ENCODE data around the gene NPHP1.
A peak's percentile ranks its signal among the peaks of the same experiment; 100 is the strongest.
"Not testable (repeated sequence)": the region's sequence is repeated elsewhere in the genome, so short reads cannot be mapped to it uniquely, and the experiment has no call there.

Gene NPHP1

GRCh38 chr2:110115291-110116032 lies 89.4 kb downstream of the NPHP1 start, which contains the start of gene MALL:
MALL (minus strand) TSS chr2:110115822; CDS start chr2:110115792, 30 bp downstream.
- Histone ChIP-seq H3K9me3 (ENCODE audit: insufficient read depth, low read depth, low read length) (no peaks in the 10 kb centered on the region), H3K4me1 (ENCODE audit: insufficient read depth, low read length, poor library complexity, severe bottlenecking) (peaks cover 66% of the 10 kb centered on the region), H3K9ac (ENCODE audit: low read depth, low read length, poor library complexity, severe bottlenecking) (peak within 1 kb of the TSS; percentile 59), H2AFZ (ENCODE audit: low read length) (0 out of 2 replicates have a peak within 1 kb of the TSS, but pooled peaks have one; percentile 28), H4K20me1 (ENCODE audit: insufficient read depth, low read length, poor library complexity, severe bottlenecking) (no peaks in the 10 kb centered on the region), H3K4me2 (ENCODE audit: low read depth, low read length, poor library complexity, severe bottlenecking) (peak within 1 kb of the TSS; percentile 73), H3F3A (ENCODE audit: low read depth) (peaks cover 5% of the 10 kb centered on the region; the same call in 1 of the 2 replicates), H3K27me3 (ENCODE audit: insufficient read depth, low read length, poor library complexity, severe bottlenecking) (no peaks in the 10 kb centered on the region), H3K36me3 (ENCODE audit: insufficient read depth, low read length) (no peaks in the 10 kb centered on the region), H3K79me2 (ENCODE audit: insufficient read depth, low read length) (no peaks in the 10 kb centered on the region), H3K4me3 (ENCODE audit: low read length, poor library complexity, severe bottlenecking) (peak within 1 kb of the TSS; percentile 4), H3K9me2 (replicated peaks; ENCODE audit: low read depth, low read length) (no peaks in the 10 kb centered on the region)
- TF ChIP-seq EZH2phosphoT487 (IDR thresholded peaks at IDR 0.05; ENCODE audit: borderline replicate concordance) (no peak), CTCF (conservative IDR thresholded peaks at IDR 0.05; ENCODE audit: low read length) (no peak)

DNA sequence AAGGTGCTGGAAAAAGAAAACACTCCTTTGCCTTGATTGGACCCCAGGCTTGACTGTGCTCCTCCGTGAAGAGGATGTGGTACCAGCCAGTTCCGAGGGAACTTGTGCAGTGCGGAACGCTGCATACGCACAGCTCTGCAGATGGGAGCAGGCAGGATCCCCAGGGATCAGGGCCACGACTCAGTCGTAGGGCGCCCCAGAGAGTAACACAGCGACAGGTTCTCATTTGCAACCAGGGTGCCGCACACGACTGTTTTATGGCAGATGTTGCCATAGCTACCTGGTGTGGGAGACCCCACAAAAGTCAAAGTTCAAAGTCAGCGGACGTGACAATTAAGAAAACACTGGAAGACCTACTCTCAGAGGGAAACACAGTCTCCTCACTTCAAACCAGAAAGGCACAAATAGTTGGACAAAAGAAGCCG lies 90.0 kb downstream of the NPHP1 start:
- peak overlapping the region; percentile 4 for H3K4me3 ChIP-seq (ENCODE audit: low read length, poor library complexity, severe bottlenecking)

DNA sequence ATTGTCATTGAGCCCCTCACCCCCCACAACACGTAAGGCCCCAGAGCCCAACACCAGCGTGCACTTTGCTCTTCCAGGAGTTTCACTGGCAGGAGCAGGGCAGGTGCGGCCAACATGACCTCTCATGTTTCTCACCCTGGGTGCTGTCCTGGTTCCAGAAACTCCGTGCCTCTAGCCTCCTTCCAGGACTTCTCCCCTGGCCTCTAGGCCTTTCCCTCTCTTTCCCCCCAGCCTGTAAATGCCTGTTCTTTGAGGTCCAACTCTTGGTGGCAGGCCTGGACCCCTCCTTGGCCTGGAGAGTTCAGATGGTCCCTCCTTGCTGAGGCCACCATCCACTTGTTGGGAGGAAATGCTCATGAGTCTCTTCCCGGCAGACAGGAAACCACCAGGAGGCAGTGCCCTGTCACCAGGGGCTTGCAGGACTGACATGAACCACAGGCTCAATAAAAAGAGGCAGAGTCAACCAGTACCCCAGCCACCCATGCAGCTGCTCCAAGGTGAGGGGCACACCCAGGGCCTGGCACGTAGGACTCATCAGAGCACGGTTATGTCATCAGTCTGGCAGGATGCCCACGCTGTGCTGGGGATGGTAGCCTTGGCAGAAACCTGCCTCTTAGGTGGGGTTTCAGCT lies 90.7 kb downstream of the NPHP1 start:
- no peaks in the 10 kb centered on the region for H4K20me1 ChIP-seq (ENCODE audit: insufficient read depth, low read length, poor library complexity, severe bottlenecking)
- H3K79me2 ChIP-seq (ENCODE audit: insufficient read depth, low read length), result no peaks in the 10 kb centered on the region
- peak overlapping the region; percentile 49 for H3K4me3 ChIP-seq (ENCODE audit: low read length, poor library complexity, severe bottlenecking)
- peaks cover 5% of the 10 kb centered on the region; the same call in 1 of the 2 replicates for H3F3A ChIP-seq (ENCODE audit: low read depth)
- TF ChIP-seq CTCF (conservative IDR thresholded peaks at IDR 0.05; ENCODE audit: low read length), result peak; percentile 65
- no peak for TF ChIP-seq EZH2phosphoT487 (IDR thresholded peaks at IDR 0.05; ENCODE audit: borderline replicate concordance)
- H3K27me3 ChIP-seq (ENCODE audit: insufficient read depth, low read length, poor library complexity, severe bottlenecking), result no peaks in the 10 kb centered on the region
- H3K9me3 ChIP-seq (ENCODE audit: insufficient read depth, low read depth, low read length), result no peaks in the 10 kb centered on the region
- H2AFZ ChIP-seq (ENCODE audit: low read length), result no peak overlapping the region; the same call in 1 of the 2 replicates
- H3K9me2 ChIP-seq (replicated peaks; ENCODE audit: low read depth, low read length), result no peaks in the 10 kb centered on the region
- peak overlapping the region; percentile 59 for H3K9ac ChIP-seq (ENCODE audit: low read depth, low read length, poor library complexity, severe bottlenecking)
- H3K36me3 ChIP-seq (ENCODE audit: insufficient read depth, low read length), result no peaks in the 10 kb centered on the region
- peaks cover 54% of the 10 kb centered on the region for H3K4me1 ChIP-seq (ENCODE audit: insufficient read depth, low read length, poor library complexity, severe bottlenecking)
- peak overlapping the region; percentile 73 for H3K4me2 ChIP-seq (ENCODE audit: low read depth, low read length, poor library complexity, severe bottlenecking)

More for the DNA sequence above, 90.0 kb downstream of the NPHP1 start:
- H3F3A ChIP-seq (ENCODE audit: low read depth), result peaks cover 5% of the 10 kb centered on the region; the same call in 1 of the 2 replicates
- H3K9ac ChIP-seq (ENCODE audit: low read depth, low read length, poor library complexity, severe bottlenecking), result peak overlapping the region; percentile 59
- H4K20me1 ChIP-seq (ENCODE audit: insufficient read depth, low read length, poor library complexity, severe bottlenecking), result no peaks in the 10 kb centered on the region
- H3K36me3 ChIP-seq (ENCODE audit: insufficient read depth, low read length), result no peaks in the 10 kb centered on the region
- H3K4me1 ChIP-seq (ENCODE audit: insufficient read depth, low read length, poor library complexity, severe bottlenecking), result peaks cover 60% of the 10 kb centered on the region
- H2AFZ ChIP-seq (ENCODE audit: low read length), result no peak overlapping the region
- H3K79me2 ChIP-seq (ENCODE audit: insufficient read depth, low read length), result no peaks in the 10 kb centered on the region
- no peaks in the 10 kb centered on the region for H3K27me3 ChIP-seq (ENCODE audit: insufficient read depth, low read length, poor library complexity, severe bottlenecking)
- TF ChIP-seq EZH2phosphoT487 (IDR thresholded peaks at IDR 0.05; ENCODE audit: borderline replicate concordance) (no peak), CTCF (conservative IDR thresholded peaks at IDR 0.05; ENCODE audit: low read length) (no peak)
- H3K9me2 ChIP-seq (replicated peaks; ENCODE audit: low read depth, low read length), result no peaks in the 10 kb centered on the region
- peak overlapping the region; percentile 73 for H3K4me2 ChIP-seq (ENCODE audit: low read depth, low read length, poor library complexity, severe bottlenecking)
- no peaks in the 10 kb centered on the region for H3K9me3 ChIP-seq (ENCODE audit: insufficient read depth, low read depth, low read length)

DNA sequence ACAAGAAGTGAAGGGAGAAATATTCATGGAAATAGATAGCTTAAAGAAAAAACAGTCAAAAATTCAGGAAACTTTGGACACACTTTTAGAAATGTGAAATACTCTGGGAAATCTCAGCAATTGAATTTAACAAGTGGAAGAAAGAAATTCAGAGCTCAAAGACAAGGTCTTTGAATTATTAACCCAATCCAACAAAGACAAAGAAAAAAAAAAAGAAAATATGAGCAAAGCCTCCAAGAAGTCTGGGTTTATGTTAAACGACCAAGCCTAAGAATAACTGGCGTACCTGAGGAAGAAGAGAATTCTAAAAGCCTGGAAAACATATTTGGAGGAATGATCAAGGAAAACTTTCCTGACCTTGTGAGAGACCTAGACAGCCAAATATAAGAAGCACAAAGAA lies 96.5 kb downstream of the NPHP1 start:
- not testable (repeated sequence) for H2AFZ ChIP-seq (ENCODE audit: low read length); H3K9me2 ChIP-seq (replicated peaks; ENCODE audit: low read depth, low read length); H3K4me3 ChIP-seq (ENCODE audit: low read length, poor library complexity, severe bottlenecking); H3K27me3 ChIP-seq (ENCODE audit: insufficient read depth, low read length, poor library complexity, severe bottlenecking); H3K9me3 ChIP-seq (ENCODE audit: insufficient read depth, low read depth, low read length); H3K36me3 ChIP-seq (ENCODE audit: insufficient read depth, low read length); H3K79me2 ChIP-seq (ENCODE audit: insufficient read depth, low read length); H3F3A ChIP-seq (ENCODE audit: low read depth); H3K4me2 ChIP-seq (ENCODE audit: low read depth, low read length, poor library complexity, severe bottlenecking); H3K9ac ChIP-seq (ENCODE audit: low read depth, low read length, poor library complexity, severe bottlenecking); H4K20me1 ChIP-seq (ENCODE audit: insufficient read depth, low read length, poor library complexity, severe bottlenecking)
- peaks cover 38% of the 10 kb centered on the region for H3K4me1 ChIP-seq (ENCODE audit: insufficient read depth, low read length, poor library complexity, severe bottlenecking)
